Measurements from ENCODE around the gene CARS1. TPM values are rescaled to one million over a fixed set of nuclear protein-coding genes. Genes with fewer than 3 reads are reported as not detected.

The CARS1 gene
- total and polyA plus RNA-seq, 2 of the 8 experiments (the other 6 are each of a cell fraction or from before 2014, with no cell fraction given) = 44.1 to 100 TPM

GRCh38 chr11:3077846-3078440 is 20.7 kb upstream of the CARS1 start (continued):
- no peak for TF ChIP-seq CHD7 (IDR thresholded peaks at IDR 0.05; ENCODE audit: insufficient replicate concordance, low read length)
- no peak for TF ChIP-seq JUND (IDR thresholded peaks at IDR 0.05; ENCODE audit: low read length)
- TF ChIP-seq TAF7 (optimal IDR thresholded peaks at IDR 0.05; ENCODE audit: borderline replicate concordance, low read depth, low read length) = no peak
- no peak for TF ChIP-seq TEAD4 (IDR thresholded peaks at IDR 0.05; ENCODE audit: low read depth, low read length)
- TF ChIP-seq YY1 (IDR thresholded peaks at IDR 0.05; ENCODE audit: low read depth, low read length) = no peak
- TF ChIP-seq JUN (IDR thresholded peaks at IDR 0.05; ENCODE audit: low read depth, low read length) = no peak
- TF ChIP-seq SP1 (IDR thresholded peaks at IDR 0.05; ENCODE audit: low read depth, low read length) = no peak
- TF ChIP-seq ASH2L (IDR thresholded peaks at IDR 0.05; ENCODE audit: low read length) = no peak
- TF ChIP-seq NRF1 (IDR thresholded peaks at IDR 0.05; ENCODE audit: low read depth, low read length) = no peak
- no peak for TF ChIP-seq KDM5A (IDR thresholded peaks at IDR 0.05; ENCODE audit: low read length)
